Measurements from ENCODE around the gene SEMA5A. TPM values are rescaled to one million over a fixed set of nuclear protein-coding genes. Genes with fewer than 3 reads are reported as not detected.

The SEMA5A gene
- total RNA-seq, 4 donors from 2014 or later, result 0.46 to 3.2 (median 1.7) TPM

DNA sequence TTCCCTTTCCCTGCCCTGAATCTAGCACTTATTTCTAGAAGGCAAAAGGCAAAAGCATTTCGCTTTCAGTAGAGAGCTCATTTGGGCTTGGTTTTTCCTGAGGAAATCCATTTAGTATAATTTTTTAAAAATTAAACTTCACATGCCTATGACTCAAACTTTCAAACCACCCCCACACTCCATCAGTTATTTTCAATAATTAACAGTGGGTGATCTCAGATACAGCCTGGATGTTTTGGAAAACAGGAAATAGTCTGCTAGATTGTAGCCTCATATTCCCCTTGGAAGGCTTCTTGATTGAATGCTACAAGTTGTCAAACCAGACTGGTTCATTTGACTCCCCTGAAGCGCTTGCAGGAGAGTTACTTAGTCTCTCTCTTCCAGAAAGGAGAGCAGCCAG is 40.6 kb downstream of the SEMA5A start:
- H3K27me3 ChIP-seq, result no peaks in the 10 kb centered on the region
- no peak overlapping the region for H3K4me3 ChIP-seq
- in situ Hi-C loops (cut with MboI; ENCODE audit: low sequenced_read_pairs in 4 of 4) (no loop called here), intact Hi-C loops (cut with DNase I; ENCODE audit: low total_unique reads) (no loop called here)
- no peak overlapping the region for H3K27ac ChIP-seq
- no peaks in the 10 kb centered on the region for H3K4me1 ChIP-seq
- DNase-seq, result no peak
- TF ChIP-seq CTCF (IDR thresholded peaks at IDR 0.05 in 4 of 5, conservative IDR thresholded peaks at IDR 0.05 in 1 of 5) (no peak), POLR2A (IDR thresholded peaks at IDR 0.05) (no peak)
- no peak for ATAC-seq
- no peaks in the 10 kb centered on the region for H3K36me3 ChIP-seq
- H3K9me3 ChIP-seq, result no peaks in the 10 kb centered on the region

DNA sequence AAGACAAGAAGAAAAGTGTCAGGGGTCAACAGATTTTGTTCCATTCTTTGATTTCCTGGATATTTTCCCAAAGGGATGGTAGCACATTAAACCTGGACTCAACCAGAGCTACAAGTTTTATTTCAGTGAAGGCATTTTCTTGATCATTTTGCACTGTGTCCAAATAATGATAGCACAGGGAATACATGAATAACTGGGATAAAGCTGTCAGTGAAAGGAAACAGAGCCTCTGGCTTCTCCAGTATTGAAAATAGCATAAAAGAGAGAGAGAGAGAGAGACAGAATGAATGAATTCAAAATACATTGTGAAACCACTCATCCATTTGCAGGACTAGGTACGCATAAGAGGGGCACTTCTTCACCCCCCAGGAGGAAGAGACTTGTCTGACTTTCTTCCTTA is 43.0 kb downstream of the SEMA5A start:
- no peaks in the 10 kb centered on the region for H3K27me3 ChIP-seq
- no peaks in the 10 kb centered on the region for H3K9me3 ChIP-seq
- TF ChIP-seq CTCF (IDR thresholded peaks at IDR 0.05 in 4 of 5, conservative IDR thresholded peaks at IDR 0.05 in 1 of 5) (no peak), POLR2A (IDR thresholded peaks at IDR 0.05) (no peak)
- ATAC-seq, result no peak
- no peaks in the 10 kb centered on the region for H3K36me3 ChIP-seq
- in situ Hi-C loops (cut with MboI; ENCODE audit: low sequenced_read_pairs in 4 of 4), result no loop called here
- intact Hi-C loops (cut with DNase I; ENCODE audit: low total_unique reads), result no loop called here
- H3K4me3 ChIP-seq, result no peak overlapping the region
- H3K27ac ChIP-seq, result no peak overlapping the region
- DNase-seq, result no peak
- no peaks in the 10 kb centered on the region for H3K4me1 ChIP-seq

DNA sequence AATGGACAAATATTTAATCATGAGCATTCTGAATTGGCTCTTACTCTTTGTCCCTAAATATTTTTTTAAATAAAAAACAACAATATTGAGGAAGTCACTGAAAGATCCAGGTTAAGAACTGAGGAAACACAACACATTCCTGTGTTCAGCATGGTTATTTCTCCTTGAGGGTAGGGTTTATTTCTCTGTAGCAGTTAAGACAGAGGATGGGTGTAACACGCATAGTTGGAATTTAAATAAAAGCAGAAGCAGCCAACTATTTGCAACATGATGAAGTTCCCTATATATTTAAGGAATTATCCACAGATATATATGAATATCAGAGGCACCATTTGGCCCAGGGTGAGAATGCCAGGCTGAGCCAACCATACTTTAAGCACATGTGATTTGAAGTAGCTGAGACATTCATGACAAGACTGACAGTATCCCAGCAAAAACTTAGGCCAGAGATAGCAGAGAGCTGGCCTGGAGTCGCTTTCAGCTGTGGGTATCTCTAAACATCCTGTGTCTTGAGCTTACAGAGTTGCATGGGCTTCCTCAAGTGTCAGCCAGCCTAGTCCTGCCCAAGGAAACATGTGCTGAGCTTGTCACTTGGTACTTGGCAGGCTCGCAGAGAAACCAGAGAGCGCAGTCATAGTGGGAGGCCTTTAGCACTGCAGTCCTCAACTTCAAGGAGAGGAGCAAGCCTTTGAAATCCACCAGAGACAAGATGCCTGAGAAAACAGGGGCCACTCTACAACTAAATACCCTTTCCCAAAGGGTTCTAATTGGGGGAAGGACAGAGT is 43.6 kb downstream of the SEMA5A start:
- ATAC-seq, result peak; percentile 33 to 39

GRCh38 chr5:9500625-9501024 is 45.2 kb downstream of the SEMA5A start:
- H3K27me3 ChIP-seq, result no peaks in the 10 kb centered on the region
- TF ChIP-seq POLR2A (IDR thresholded peaks at IDR 0.05) (no peak), CTCF (IDR thresholded peaks at IDR 0.05 in 4 of 5, conservative IDR thresholded peaks at IDR 0.05 in 1 of 5) (no peak)
- ATAC-seq, result no peak
- H3K36me3 ChIP-seq, result no peaks in the 10 kb centered on the region
- no peak overlapping the region for H3K4me3 ChIP-seq
- H3K9me3 ChIP-seq, result no peaks in the 10 kb centered on the region
- in situ Hi-C loops (cut with MboI; ENCODE audit: low sequenced_read_pairs in 4 of 4), result no loop called here
- DNase-seq, result no peak
- intact Hi-C loops (cut with DNase I; ENCODE audit: low total_unique reads), result no loop called here
- no peak overlapping the region for H3K27ac ChIP-seq
- no peaks in the 10 kb centered on the region for H3K4me1 ChIP-seq

More for the DNA sequence above, 43.6 kb downstream of the SEMA5A start:
- Histone ChIP-seq H3K9me3 (no peaks in the 10 kb centered on the region), H3K4me1 (no peaks in the 10 kb centered on the region), H3K27ac (no peak overlapping the region), H3K27me3 (no peaks in the 10 kb centered on the region), H3K36me3 (no peaks in the 10 kb centered on the region), H3K4me3 (no peak overlapping the region)
- TF ChIP-seq CTCF (IDR thresholded peaks at IDR 0.05 in 4 of 5, conservative IDR thresholded peaks at IDR 0.05 in 1 of 5) (no peak), POLR2A (IDR thresholded peaks at IDR 0.05) (no peak)
- intact Hi-C loops (cut with DNase I; ENCODE audit: low total_unique reads) (no loop called here), in situ Hi-C loops (cut with MboI; ENCODE audit: low sequenced_read_pairs in 4 of 4) (no loop called here)
- no peak for DNase-seq

DNA sequence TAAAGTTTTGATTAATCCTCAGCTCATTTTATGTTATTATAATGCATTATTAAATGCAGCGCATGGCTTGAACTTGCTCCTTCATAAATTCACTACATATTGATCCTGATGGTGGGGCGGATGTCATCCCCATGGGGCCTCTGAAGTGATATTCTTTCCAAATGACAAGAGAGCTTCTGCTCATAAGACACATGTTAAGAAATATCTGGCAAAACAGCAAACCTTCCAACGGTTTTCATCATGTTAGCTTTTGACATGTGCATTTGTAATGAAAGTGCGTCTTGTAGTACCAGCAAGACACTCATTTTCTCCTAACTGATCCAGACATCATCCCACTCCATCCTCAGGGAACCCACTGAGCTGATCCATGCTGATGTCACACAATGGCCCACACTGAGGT is 45.7 kb downstream of the SEMA5A start:
- in situ Hi-C loops (cut with MboI; ENCODE audit: low sequenced_read_pairs in 4 of 4), result no loop called here
- H3K4me1 ChIP-seq, result no peaks in the 10 kb centered on the region

More for the DNA sequence above, 45.7 kb downstream of the SEMA5A start:
- ATAC-seq (no peak), DNase-seq (no peak)
- TF ChIP-seq POLR2A (IDR thresholded peaks at IDR 0.05), result no peak
- TF ChIP-seq CTCF (IDR thresholded peaks at IDR 0.05 in 4 of 5, conservative IDR thresholded peaks at IDR 0.05 in 1 of 5), result no peak
- no peak overlapping the region for H3K27ac ChIP-seq
- no peaks in the 10 kb centered on the region for H3K9me3 ChIP-seq
- no peaks in the 10 kb centered on the region for H3K27me3 ChIP-seq
- no peaks in the 10 kb centered on the region for H3K36me3 ChIP-seq
- H3K4me3 ChIP-seq, result no peak overlapping the region
- intact Hi-C loops (cut with DNase I; ENCODE audit: low total_unique reads), result no loop called here

Measured in gastrocnemius medialis (tissue), 4 donors.